K562 (cell line): ENCODE data around the gene STK33. TPM values are rescaled to one million over a fixed set of nuclear protein-coding genes. Genes with fewer than 3 reads are reported as not detected.

Experiments used
- ATAC-seq: fragments of 200-7000 bp; cut with Tn5 transposase; 3 replicates; pipeline ENCODE4 v1.9.1; 2020; ENCODE audit warnings: moderate library complexity
- BruUV-seq: library from RNA; stranded (reverse); fragments of 400-500 nt; replicated peaks from 2 replicates; lab custom pipeline; 2021; lab: Mats Ljungman, UMichigan
- CTCF ChIA-PET: fragments of 300-600 bp; formaldehyde crosslinking; extraction: SDS; loops from one replicate; lab custom pipeline; 2021; ENCODE audit warnings: low intra/inter-chr PET ratio; lab: Yijun Ruan, JAX
- POLR2A ChIA-PET: fragments of 300-600, 350-650 bp; sonication (Branson Sonifier 250); formaldehyde crosslinking; extraction: SDS; loops from one replicate; lab custom pipeline; 2021; ENCODE audit warnings: antibody characterized with exemption, inconsistent platforms; lab: Yijun Ruan, JAX
- DNase-seq, 4 experiments: peaks; one replicate each; pipeline versions ENCODE4 v3.0.0 to v3.0.0-alpha.2; 2011 to 2018; ENCODE audit warnings: low spot score in 3 of 4, mixed read lengths in 3 of 4; ENCODE audit errors: extremely low read depth in 1 of 4
- FAIRE-seq: peaks from 2 replicates; lab custom pipeline; 2011; peaks lifted over from hg19 to GRCh38; lab: Jason Lieb, UNC
- H2AFZ ChIP-seq: 2 replicates; pipeline ENCODE4 v1.6.0; 2011; ENCODE audit warnings: low read depth, low read length, control low read depth, inconsistent platforms
- H3K27ac ChIP-seq: fragments of 200-600 bp; 3 replicates; pipeline ENCODE4 v1.8.0; 2011; ENCODE audit warnings: low read depth, mild to moderate bottlenecking, control low read depth, inconsistent platforms, low read length, moderate library complexity, mixed read lengths; ENCODE audit errors: extremely low read depth
- H3K27me3 ChIP-seq, 2 experiments: fragments of 300-600 bp in 1 of 2; 2 replicates in 1 of 2; 3 replicates in 1 of 2; pipeline versions ENCODE4 v1.6.0 to v1.8.0; 2011; ENCODE audit warnings: inconsistent platforms in 2 of 2, low read length in 2 of 2, mild to moderate bottlenecking in 1 of 2, mixed read lengths in 1 of 2, moderate library complexity in 1 of 2; ENCODE audit not compliant: control insufficient read depth in 2 of 2, insufficient read depth in 2 of 2
- H3K36me3 ChIP-seq: fragments of 300-600 bp; 3 replicates; pipeline ENCODE4 v1.8.0; 2011; ENCODE audit warnings: mild to moderate bottlenecking, low read length, inconsistent platforms; ENCODE audit not compliant: control insufficient read depth, insufficient read depth
- H3K4me1 ChIP-seq, 2 experiments: fragments of 200-600 bp in 1 of 2; replicated peaks in 1 of 2; 2 replicates in 1 of 2; 3 replicates in 1 of 2; pipeline versions ENCODE4 v1.5.1 to v1.8.0; 2011; ENCODE audit warnings: inconsistent platforms in 2 of 2, low read length in 2 of 2, mild to moderate bottlenecking in 1 of 2, mixed read lengths in 1 of 2, moderate library complexity in 1 of 2; ENCODE audit not compliant: control insufficient read depth in 2 of 2, insufficient read depth in 2 of 2
- H3K4me2 ChIP-seq: 2 replicates; pipeline ENCODE4 v1.6.1; 2011; ENCODE audit warnings: low read length, control low read depth, inconsistent platforms, mixed read lengths; ENCODE audit not compliant: insufficient read depth
- H3K4me3 ChIP-seq: fragments of 200-600 bp; sonication (generic), shearing (Covaris generic); 2 replicates; pipeline ENCODE4 v1.5.1; 2016; ENCODE audit warnings: control low read depth, inconsistent platforms
- H3K79me2 ChIP-seq: fragments of 200-600 bp; 3 replicates; pipeline ENCODE4 v1.8.0; 2011; ENCODE audit warnings: low read length, inconsistent platforms; ENCODE audit not compliant: control insufficient read depth, insufficient read depth
- H3K9ac ChIP-seq, 2 experiments: 2 replicates each; pipeline versions ENCODE4 v1.6.0 to v1.6.1; 2011; ENCODE audit warnings: low read depth in 2 of 2, low read length in 2 of 2, control low read depth in 1 of 2, inconsistent platforms in 1 of 2, mild to moderate bottlenecking in 1 of 2, mixed read lengths in 1 of 2; ENCODE audit not compliant: insufficient read depth in 1 of 2
- H3K9me1 ChIP-seq: one replicate; pipeline ENCODE4 v1.6.0; 2011; ENCODE audit warnings: inconsistent platforms, mild to moderate bottlenecking, low read length, moderate library complexity; ENCODE audit not compliant: control insufficient read depth, insufficient read depth
- H3K9me3 ChIP-seq: replicated peaks from 2 replicates; pipeline ENCODE4 v1.5.1; 2011; ENCODE audit warnings: low read depth, low read length, inconsistent platforms; ENCODE audit not compliant: control insufficient read depth, insufficient read depth
- H4K20me1 ChIP-seq: replicated peaks from 2 replicates; pipeline ENCODE4 v1.6.1; 2011; ENCODE audit warnings: low read length, inconsistent platforms, mixed read lengths; ENCODE audit not compliant: control insufficient read depth, insufficient read depth
- BCOR ChIP-seq: fragments of 450-650 bp; IDR thresholded peaks from 2 replicates; pipeline ENCODE4 v1.6.1; 2016
- FOXM1 ChIP-seq, 2 experiments: fragments of 450-650 bp in 1 of 2; sonication (generic) in 1 of 2; formaldehyde crosslinking in 1 of 2; IDR thresholded peaks; 2 replicates each; pipeline versions ENCODE4 v1.6.1 to v1.9.0; 2017 to 2022; ENCODE audit warnings: low read depth in 2 of 2, mild to moderate bottlenecking in 2 of 2, missing genetic modification reagents in 1 of 2, moderate library complexity in 1 of 2
- GTF2F1 ChIP-seq: IDR thresholded peaks from 2 replicates; pipeline ENCODE4 v1.6.1; 2011; ENCODE audit warnings: low read depth, low read length, improper control_type of control experiment
- HDAC3 ChIP-seq: fragments of 450-650 bp; IDR thresholded peaks from 2 replicates; pipeline ENCODE4 v1.6.1; 2018; ENCODE audit warnings: borderline replicate concordance, mild to moderate bottlenecking, moderate library complexity; ENCODE audit not compliant: partially characterized antibody
- MTA3 ChIP-seq: fragments of 450-650 bp; formaldehyde crosslinking; IDR thresholded peaks from 2 replicates; pipeline ENCODE4 v1.6.1; 2017; ENCODE audit warnings: mild to moderate bottlenecking, borderline replicate concordance
- RBM22 ChIP-seq: fragments of 200-400 bp; formaldehyde crosslinking; IDR thresholded peaks from 2 replicates; pipeline ENCODE4 v1.6.1; 2018; ENCODE audit warnings: low read length, low read depth; ENCODE audit not compliant: poor library complexity, severe bottlenecking
- SMAD1 ChIP-seq: fragments of 150-350 bp; IDR thresholded peaks from 2 replicates; pipeline ENCODE4 v1.6.1; 2014; ENCODE audit warnings: low read length, low read depth; ENCODE audit not compliant: partially characterized antibody
- SP1 ChIP-seq: sonication (generic); formaldehyde crosslinking; IDR thresholded peaks from 2 replicates; pipeline ENCODE4 v1.8.1; 2022; ENCODE audit warnings: mild to moderate bottlenecking, missing genetic modification reagents
- TFE3 ChIP-seq: fragments of 450-650 bp; formaldehyde crosslinking; IDR thresholded peaks from 2 replicates; pipeline ENCODE4 v1.4.0; 2020; ENCODE audit warnings: mild to moderate bottlenecking, mixed read lengths
- YY1 ChIP-seq, 3 experiments: IDR thresholded peaks; 2 replicates each; pipeline ENCODE4 v1.6.1; 2011; ENCODE audit warnings: low read length in 2 of 3, mild to moderate bottlenecking in 2 of 3, moderate library complexity in 2 of 3, borderline replicate concordance in 1 of 3, control low read depth in 1 of 3, low read depth in 1 of 3; ENCODE audit not compliant: insufficient read depth in 3 of 3, insufficient replicate concordance in 2 of 3, control insufficient read depth in 1 of 3, insufficient read length in 1 of 3; ENCODE audit errors: extremely low read depth in 1 of 3
- ZBTB9 ChIP-seq: fragments of 450-650 bp; formaldehyde crosslinking; IDR thresholded peaks from 2 replicates; pipeline ENCODE4 v1.4.0; 2020; ENCODE audit warnings: mild to moderate bottlenecking, moderate library complexity
- ZNF121 ChIP-seq: sonication (generic); formaldehyde crosslinking; conservative IDR thresholded peaks from 2 replicates; pipeline ENCODE4 v1.8.0; 2022; ENCODE audit warnings: missing genetic modification reagents
- WGBS: fragments of 100-300 bp; shearing (Covaris generic); methylation state at CpG from one replicate; pipeline ENCODE4 v1.1.6; 2016; ENCODE audit warnings: low coverage, mixed read lengths; ENCODE audit not compliant: insufficient coverage; ENCODE audit errors: missing lambda C conversion rate; 5-methylcytosine and 5-hydroxymethylcytosine counted together
- in situ Hi-C: fragments of 300-500 bp; cut with MboI; formaldehyde crosslinking; loops from 4 replicates; pipeline ENCODE4 v1.15.0; 2018; ENCODE audit warnings: inconsistent platforms, mixed read lengths
- intact Hi-C: fragments of 100-400 bp; cut with micrococcal nuclease; formaldehyde crosslinking; loops from 2 replicates; pipeline ENCODE4 v1.14.2; 2022
- polyA plus RNA-seq, 8 experiments: library from polyadenylated mRNA; depleted of rRNA in 4 of 8; stranded (reverse) in 5 of 8; unstranded in 3 of 8; fragments of >200 nt; fragmentation: Nextera tagmentation in 2 of 8; fragmentation: Illumina TruSeq in 1 of 8; extraction: Ambion mirVana in 2 of 8; extraction: Trizol in 1 of 8; gene quantifications; 2 replicates each; pipeline versions ENCODE4 v1.2.1 to v1.2.3, GENCODE V29; 2011 to 2014; ENCODE audit warnings: inconsistent platforms in 1 of 8, missing spikeins in 1 of 8
- total RNA-seq, 7 experiments: library from RNA; depleted of rRNA in 6 of 7; stranded (reverse); fragments of >200 nt in 6 of 7; fragmentation: Illumina TruSeq in 2 of 7; extraction: Trizol in 2 of 7; gene quantifications; 2 replicates each; pipeline versions ENCODE4 v1.2.1 to v1.2.3, GENCODE V29; 2011 to 2021; ENCODE audit warnings: low replicate concordance in 1 of 7

Gene STK33
- total and polyA plus RNA-seq, 9 of the 15 experiments (the other 6 are each of a cell fraction or from before 2014, with no cell fraction given), result not detected

- H3K9me1 ChIP-seq, result no peaks in the 10 kb centered on the region
- no peak for FAIRE-seq
- no peaks in the 10 kb centered on the region for H3K9me3 ChIP-seq
- H4K20me1 ChIP-seq, result no peaks in the 10 kb centered on the region
- H3K4me1 ChIP-seq, result no peaks in the 10 kb centered on the region
- TF ChIP-seq GTF2F1 (no peak), YY1 (IDR thresholded peaks at IDR 0.05; ENCODE audit: borderline replicate concordance in 1 of 3, control insufficient read depth in 1 of 3, extremely low read depth in 1 of 3, insufficient read depth in 3 of 3, insufficient read length in 1 of 3, insufficient replicate concordance in 2 of 3, low read depth in 1 of 3, low read length in 2 of 3) (no peak)
- BruUV-seq, result no TSS peak
- CTCF ChIA-PET, result no interaction called here
- no peak overlapping the region for H3K4me2 ChIP-seq
- 29% methylated on average over 1 of the region's 1 CpG for WGBS
- H3K27ac ChIP-seq, result no peak overlapping the region
- H3K9ac ChIP-seq, result no peak overlapping the region
- H3K79me2 ChIP-seq, result no peaks in the 10 kb centered on the region
- intact Hi-C loops, result no loop called here
- POLR2A ChIA-PET, result interaction anchor here (1.3 to 1.7 kb wide), 2 partner anchors 70 to 76 kb away, joined by 3 to 4 read pairs; partner anchors contain the start of gene RPL27A
- peaks cover 5% of the 10 kb centered on the region; the same call in 2 of the 3 replicates for H3K36me3 ChIP-seq
- no peak for DNase-seq
- in situ Hi-C loops, result no loop called here
- ATAC-seq, result no peak
- 0 out of 5 replicates have a peak, but pooled peaks cover 0 to 3% of the 10 kb centered on the region in 2 experiments for H3K27me3 ChIP-seq
- H3K4me3 ChIP-seq, result no peak overlapping the region
- no peak overlapping the region for H2AFZ ChIP-seq
Observed at GRCh38 chr11:8613036-8613435, 19.0 kb upstream of the STK33 start.

- no TSS peak for BruUV-seq
- Histone ChIP-seq H3K4me1 (no peaks in the 10 kb centered on the region), H3K4me3 (no peak overlapping the region), H2AFZ (no peak overlapping the region), H3K9me1 (no peaks in the 10 kb centered on the region), H4K20me1 (no peaks in the 10 kb centered on the region), H3K4me2 (no peak overlapping the region), H3K27me3 (0 out of 5 replicates have a peak, but pooled peaks cover 0 to 3% of the 10 kb centered on the region in 2 experiments), H3K9ac (0 out of 4 replicates have a peak overlapping the region, but pooled peaks of 1 of the 2 experiments have one; percentile 14), H3K79me2 (no peaks in the 10 kb centered on the region), H3K36me3 (peaks cover 5% of the 10 kb centered on the region; the same call in 2 of the 3 replicates), H3K9me3 (no peaks in the 10 kb centered on the region), H3K27ac (no peak overlapping the region)
- intact Hi-C loops (no loop called here), in situ Hi-C loops (no loop called here)
- ATAC-seq (peak; percentile 28; the same call in 1 of the 3 replicates), FAIRE-seq (no peak), DNase-seq (no peak)
- ChIA-PET POLR2A (interaction anchor here (1.7 kb wide), 1 partner anchor 71 kb away, joined by 4 read pairs; the partner anchor contains the start of gene RPL27A), CTCF (no interaction called here)
- WGBS, result 15% methylated on average over 5 of the region's 5 CpGs
- TF ChIP-seq ZBTB9 (CRISPR knock-in tag), result no peak
- TF ChIP-seq SP1 (CRISPR knock-in tag), result no peak
- TF ChIP-seq ZNF121 (CRISPR knock-in tag), result no peak
- no peak for TF ChIP-seq HDAC3
- TF ChIP-seq MTA3, result no peak
- TF ChIP-seq BCOR, result no peak
- no peak for TF ChIP-seq FOXM1 (IDR thresholded peaks at IDR 0.05; ENCODE audit: low read depth)
- TF ChIP-seq FOXM1 (CRISPR knock-in tag; IDR thresholded peaks at IDR 0.05; ENCODE audit: low read depth), result no peak
- TF ChIP-seq SMAD1, result no peak
- TF ChIP-seq RBM22, result no peak
- TF ChIP-seq TFE3, result no peak
Observed at GRCh38 chr11:8612522-8612921, 18.5 kb upstream of the STK33 start.
